GM13976 (cell line): Measurements from ENCODE around the gene FAAP100.

Experiments
- DNase-seq: peaks from one replicate; pipeline ENCODE4 v3.0.0; 2012; ENCODE audit warnings: low spot score
- CTCF ChIP-seq: IDR thresholded peaks from 2 replicates; pipeline ENCODE4 v1.5.1; 2012; ENCODE audit warnings: borderline replicate concordance, mild to moderate bottlenecking; ENCODE audit not compliant: insufficient read depth; ENCODE audit errors: extremely low read depth, missing control alignments, control extremely low read depth
- in situ Hi-C: fragments of 300-500 bp; cut with MboI; formaldehyde crosslinking; loops from one replicate; pipeline ENCODE4 v1.12.0; 2022; ENCODE audit warnings: low sequenced_read_pairs, mixed read lengths, inconsistent platforms; ENCODE audit not compliant: unreplicated experiment

Gene FAAP100

GRCh38 chr17:81544281-81544974 is 7.7 kb downstream of the FAAP100 start:
- DNase-seq = no peak
- no peak for TF ChIP-seq CTCF
- in situ Hi-C loops = no loop called here

GRCh38 chr17:81543756-81544155 is 8.4 kb downstream of the FAAP100 start:
- DNase-seq = no peak
- no peak for TF ChIP-seq CTCF
- in situ Hi-C loops = no loop called here

DNA sequence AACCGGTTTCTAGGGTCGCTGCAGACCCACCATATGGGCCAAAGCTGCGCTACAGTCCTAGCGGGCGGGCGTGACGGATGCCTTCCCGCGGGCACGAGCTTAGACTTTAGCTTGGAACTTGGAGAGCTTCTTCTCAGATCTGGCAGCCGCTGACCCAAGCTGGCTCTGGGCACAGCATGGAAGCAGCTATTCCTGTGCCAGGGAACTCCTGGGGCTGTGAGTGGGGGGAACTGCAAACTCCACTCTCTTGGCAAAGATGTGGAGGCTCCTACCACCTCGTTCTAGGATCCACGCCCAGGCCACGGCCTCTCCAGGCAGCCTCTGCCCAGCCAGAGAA is 8.8 kb downstream of the FAAP100 start:
- in situ Hi-C loops = no loop called here
- DNase-seq = no peak
- TF ChIP-seq CTCF = no peak

- in situ Hi-C loops = no loop called here
- no peak for DNase-seq
- TF ChIP-seq CTCF = no peak
Observed at GRCh38 chr17:81542431-81543338, 9.5 kb downstream of the FAAP100 start.

DNA sequence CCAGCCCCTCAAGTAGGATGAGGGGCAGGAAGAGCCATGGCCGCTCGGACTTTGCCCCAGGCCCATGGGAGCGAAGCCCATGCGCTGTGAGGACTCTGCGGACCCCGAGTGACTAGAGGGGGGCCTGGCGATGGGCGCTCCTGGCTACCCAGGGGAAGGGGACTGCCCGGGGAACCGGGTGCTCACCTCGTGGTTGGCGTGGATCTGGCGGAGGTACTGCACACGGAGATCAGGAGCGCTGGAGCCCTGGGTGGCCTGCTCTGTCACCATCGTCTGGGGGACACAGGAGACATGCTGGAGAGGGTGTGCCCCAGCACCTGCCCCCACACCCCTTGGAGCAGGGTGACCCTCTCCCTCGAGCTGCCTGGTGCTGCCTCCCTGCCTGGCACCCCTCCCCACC is 11.0 kb downstream of the FAAP100 start:
- TF ChIP-seq CTCF = no peak
- no peak for DNase-seq
- in situ Hi-C loops = no loop called here

- in situ Hi-C loops = no loop called here
- no peak for TF ChIP-seq CTCF
- no peak for DNase-seq
Observed at GRCh38 chr17:81540676-81541027, 11.5 kb downstream of the FAAP100 start.
